CD4-positive, alpha-beta memory T cell (primary cell): Measurements from ENCODE around the gene CMIP. TPM values are rescaled to one million over a fixed set of nuclear protein-coding genes. Genes with fewer than 3 reads are reported as not detected.

Experiments
- CTCF ChIA-PET: fragments of 350-600 bp; sonication (Branson Sonifier 250); formaldehyde crosslinking; loops from one replicate; lab custom pipeline; 2021; ENCODE audit warnings: inconsistent platforms; ENCODE audit not compliant: partially characterized antibody; lab: Charles Lee
- POLR2A ChIA-PET: fragments of 350-600 bp; sonication (Branson Sonifier 250); formaldehyde crosslinking; loops from one replicate; lab custom pipeline; 2021; ENCODE audit not compliant: partially characterized antibody; lab: Charles Lee
- DNase-seq, 5 donors: peaks; one replicate each; pipeline versions ENCODE4 v3.0.0 to v3.0.0-alpha.2; 2020 to 2022; ENCODE audit warnings: mixed read lengths in 1 of 5
- H3K27ac ChIP-seq: one replicate; pipeline ENCODE4 v1.7.0; 2013; ENCODE audit warnings: low read depth, low read length
- H3K27me3 ChIP-seq: 2 replicates; pipeline ENCODE4 v1.7.0; 2013; ENCODE audit warnings: mild to moderate bottlenecking, low read length, moderate library complexity; ENCODE audit not compliant: insufficient read depth
- H3K36me3 ChIP-seq: 2 replicates; pipeline ENCODE4 v1.7.0; 2013; ENCODE audit warnings: mild to moderate bottlenecking, low read length, moderate library complexity; ENCODE audit not compliant: insufficient read depth
- H3K4me1 ChIP-seq: 2 replicates; pipeline ENCODE4 v1.7.0; 2013; ENCODE audit warnings: mild to moderate bottlenecking, low read length, moderate library complexity; ENCODE audit not compliant: insufficient read depth
- H3K4me3 ChIP-seq, 2 donors: one replicate each; pipeline ENCODE4 v1.7.0; 2013; ENCODE audit warnings: low read length in 2 of 2, mild to moderate bottlenecking in 1 of 2
- H3K9me3 ChIP-seq, 2 donors: one replicate each; pipeline ENCODE4 v1.7.0; 2013; ENCODE audit warnings: low read length in 2 of 2, control low read depth in 1 of 2; ENCODE audit not compliant: control insufficient read depth in 1 of 2
- H3K27ac Mint-ChIP-seq, 7 donors: one replicate each; pipeline ENCODE4 v1.8.0; 2020 to 2021; ENCODE audit warnings: mixed read lengths in 7 of 7, mild to moderate bottlenecking in 6 of 7, inconsistent platforms in 3 of 7, moderate library complexity in 3 of 7
- H3K27me3 Mint-ChIP-seq, 2 donors: one replicate each; pipeline ENCODE4 v1.8.0; 2020 to 2021; ENCODE audit warnings: mixed read lengths in 2 of 2
- H3K36me3 Mint-ChIP-seq, 2 donors: one replicate each; pipeline ENCODE4 v1.8.0; 2020 to 2021; ENCODE audit warnings: mixed read lengths in 2 of 2, inconsistent platforms in 1 of 2, mild to moderate bottlenecking in 1 of 2
- H3K4me1 Mint-ChIP-seq, 4 donors: one replicate each; pipeline ENCODE4 v1.8.0; 2020 to 2021; ENCODE audit warnings: mixed read lengths in 4 of 4, mild to moderate bottlenecking in 1 of 4
- H3K4me3 Mint-ChIP-seq, 8 donors: one replicate each; pipeline ENCODE4 v1.8.0; 2020 to 2021; ENCODE audit warnings: mixed read lengths in 8 of 8, mild to moderate bottlenecking in 7 of 8, moderate library complexity in 6 of 8, inconsistent platforms in 3 of 8
- H3K9me3 Mint-ChIP-seq, 8 donors: one replicate each; pipeline ENCODE4 v1.8.0; 2020 to 2021; ENCODE audit warnings: mixed read lengths in 8 of 8, mild to moderate bottlenecking in 5 of 8, inconsistent platforms in 3 of 8, moderate library complexity in 1 of 8
- intact Hi-C: fragments of 100-400 bp; cut with micrococcal nuclease; formaldehyde crosslinking; loops from one replicate; pipeline ENCODE4 v1.15.1; 2023
- polyA plus RNA-seq, 2 donors: library from polyadenylated mRNA; unstranded; fragments of 300-500 nt; fragmentation: Illumina TruSeq; gene quantifications; one replicate each; pipeline ENCODE4 v1.2.3, GENCODE V29; 2021
- total RNA-seq, 2 experiments: library from RNA; stranded (reverse); gene quantifications; one replicate each; pipeline ENCODE4 v1.2.3, GENCODE V29; 2021

CMIP gene
- total and polyA plus RNA-seq, 4 experiments from 2014 or later = 0.84 to 36.4 (median 33.2) TPM; not detected in 1

DNA sequence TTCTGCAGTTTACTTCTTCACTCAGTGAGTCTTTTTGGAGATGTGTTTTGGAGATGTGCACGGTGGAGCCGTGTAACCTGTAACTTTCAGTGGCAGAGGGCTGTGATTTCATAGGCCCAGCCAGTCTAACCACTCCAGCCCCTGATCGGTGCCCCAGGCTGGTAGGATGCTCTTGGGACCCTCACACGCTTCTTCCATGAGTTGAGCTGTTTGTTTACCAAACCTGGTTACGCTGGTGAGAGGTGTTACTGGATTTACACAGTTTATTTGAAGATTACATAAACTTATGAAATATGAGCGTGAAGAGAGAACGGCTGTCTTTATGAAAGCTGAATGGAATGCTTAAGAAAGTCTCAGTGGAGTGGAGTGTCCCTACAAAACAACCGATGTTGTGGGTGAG is 96.7 kb downstream of the CMIP start:
- ChIA-PET POLR2A (no interaction called here), CTCF (no interaction called here)
- H3K4me3 Mint-ChIP-seq = no peak overlapping the region
- H3K27ac ChIP-seq = no peak overlapping the region
- intact Hi-C loops = no loop called here
- H3K27ac Mint-ChIP-seq = no peak overlapping the region
- H3K4me1 ChIP-seq = peaks cover 13% of the 10 kb centered on the region
- no peak for DNase-seq
- no peak overlapping the region for H3K4me3 ChIP-seq
- peaks cover 19 to 54% (median 34%) of the 10 kb centered on the region in 4 donors for H3K4me1 Mint-ChIP-seq
- no peaks in the 10 kb centered on the region for H3K27me3 Mint-ChIP-seq
- H3K9me3 ChIP-seq = no peaks in the 10 kb centered on the region
- no peaks in the 10 kb centered on the region for H3K36me3 ChIP-seq
- H3K27me3 ChIP-seq = no peaks in the 10 kb centered on the region
- peaks cover 0 to 4% of the 10 kb centered on the region in 2 donors for H3K36me3 Mint-ChIP-seq
- peaks cover 0 to 2% (median 0%) of the 10 kb centered on the region in 8 donors for H3K9me3 Mint-ChIP-seq

DNA sequence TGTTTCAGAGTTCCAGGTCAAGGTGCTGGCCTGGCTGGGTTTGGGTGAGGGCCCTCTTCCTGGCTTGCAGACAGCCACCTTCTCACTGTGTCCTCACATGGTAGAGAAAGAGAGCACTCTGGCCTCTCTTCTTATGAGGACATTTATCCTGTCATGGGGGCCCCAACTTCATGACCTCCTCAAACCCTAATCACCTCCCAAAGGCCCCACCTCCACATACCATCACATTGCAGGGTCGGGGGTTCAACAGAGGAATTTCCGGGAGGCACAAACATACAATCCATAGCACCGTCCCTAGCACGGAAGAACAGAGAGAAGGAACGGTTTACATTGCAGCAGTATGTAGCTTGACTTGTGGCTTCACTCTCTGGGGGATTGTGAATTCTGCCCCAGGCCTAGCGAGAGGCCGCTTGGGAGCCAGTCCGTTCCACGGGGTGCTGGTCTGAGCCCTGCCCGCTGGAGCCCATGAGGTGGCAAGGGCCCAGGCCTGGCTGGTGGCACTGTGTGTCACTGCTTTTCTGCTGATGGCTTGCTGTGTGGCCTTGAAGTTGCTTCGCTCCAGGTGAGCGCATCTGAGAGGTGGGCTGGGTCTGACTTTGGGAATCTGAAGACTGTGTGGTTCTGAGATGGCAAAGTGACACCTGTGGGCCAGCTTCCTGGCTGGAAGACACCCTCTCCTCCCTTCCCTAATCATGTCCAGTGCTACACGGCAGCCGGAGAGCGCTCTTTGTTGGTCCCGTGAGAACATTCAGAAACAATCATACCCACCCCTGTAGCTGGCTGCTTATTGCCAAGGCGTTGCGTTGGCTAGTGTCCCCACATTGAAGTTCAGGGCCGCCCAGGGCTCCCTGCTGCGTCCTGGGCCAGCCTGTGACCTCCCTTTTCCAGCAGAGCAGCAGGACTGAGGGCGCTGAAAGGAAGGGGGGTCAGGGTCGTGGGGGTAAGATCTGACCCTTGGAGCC is 98.3 kb downstream of the CMIP start:
- Mint-ChIP-seq H3K27ac (peak overlapping the region in 3 of 7 donors; percentile 16 to 50 (median 29)), H3K4me1 (peaks cover 20 to 62% (median 40%) of the 10 kb centered on the region in 4 donors), H3K27me3 (no peaks in the 10 kb centered on the region), H3K36me3 (peaks cover 0 to 4% of the 10 kb centered on the region in 2 donors), H3K9me3 (peaks cover 0 to 2% (median 0%) of the 10 kb centered on the region in 8 donors), H3K4me3 (no peak overlapping the region)
- no peaks in the 10 kb centered on the region for H3K9me3 ChIP-seq
- DNase-seq = no peak
- no peaks in the 10 kb centered on the region for H3K36me3 ChIP-seq
- H3K27ac ChIP-seq = no peak overlapping the region
- no peak overlapping the region for H3K4me3 ChIP-seq
- H3K27me3 ChIP-seq = no peaks in the 10 kb centered on the region
- H3K4me1 ChIP-seq = peaks cover 13% of the 10 kb centered on the region
- CTCF ChIA-PET = no interaction called here
- intact Hi-C loops = no loop called here
- POLR2A ChIA-PET = no interaction called here

DNA sequence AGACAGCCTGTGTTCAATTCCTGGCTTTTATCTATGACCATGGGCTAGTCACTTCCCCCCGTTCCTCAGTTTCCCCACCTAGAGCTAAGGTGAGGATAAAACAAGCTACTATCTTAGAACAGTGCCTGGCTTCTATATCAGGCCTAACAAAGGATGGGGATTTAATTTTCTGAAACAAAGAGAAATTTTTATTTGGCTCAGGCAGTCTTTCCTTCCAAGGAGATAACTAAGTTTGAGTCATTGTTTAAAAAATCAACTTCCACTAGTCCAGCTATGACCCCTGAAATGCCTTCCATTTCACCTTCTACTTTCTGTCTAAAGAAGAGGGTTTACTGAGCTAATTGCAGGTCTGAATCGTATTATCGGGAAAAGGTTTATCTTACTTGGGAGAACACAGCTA is 99.0 kb downstream of the CMIP start:
- H3K27me3 Mint-ChIP-seq = no peaks in the 10 kb centered on the region
- no peak overlapping the region for H3K27ac ChIP-seq
- H3K36me3 Mint-ChIP-seq = peaks cover 0 to 4% of the 10 kb centered on the region in 2 donors
- H3K27me3 ChIP-seq = no peaks in the 10 kb centered on the region
- intact Hi-C loops = no loop called here
- H3K9me3 ChIP-seq = no peaks in the 10 kb centered on the region
- no peaks in the 10 kb centered on the region for H3K36me3 ChIP-seq
- peaks cover 0 to 2% (median 0%) of the 10 kb centered on the region in 8 donors for H3K9me3 Mint-ChIP-seq
- H3K4me3 Mint-ChIP-seq = no peak overlapping the region
- no peak for DNase-seq
- peaks cover 18 to 59% (median 38%) of the 10 kb centered on the region in 4 donors for H3K4me1 Mint-ChIP-seq
- CTCF ChIA-PET = no interaction called here
- H3K4me1 ChIP-seq = peaks cover 13% of the 10 kb centered on the region
- peak overlapping the region in 4 of 7 donors; percentile 10 to 66 (median 45) for H3K27ac Mint-ChIP-seq
- POLR2A ChIA-PET = no interaction called here
- H3K4me3 ChIP-seq = no peak overlapping the region

DNA sequence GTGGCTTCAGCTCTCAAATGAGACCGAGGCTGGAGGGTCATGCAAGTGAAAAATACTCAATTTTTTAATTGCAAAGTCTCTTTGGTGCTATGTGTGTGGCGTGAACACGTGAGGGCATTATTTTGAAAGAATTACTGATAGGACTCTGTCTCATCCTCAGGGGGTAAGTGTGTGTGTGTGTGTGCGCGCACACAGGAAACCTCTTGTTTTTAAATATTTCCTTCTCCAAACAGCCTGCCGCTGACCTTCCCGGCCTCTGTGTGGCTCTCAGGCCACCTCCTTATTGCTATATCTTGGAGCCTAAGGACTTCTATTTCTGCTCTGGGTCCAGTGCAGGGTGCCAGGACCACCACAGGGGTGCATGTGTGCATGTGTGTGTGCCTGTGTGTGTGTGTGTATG is 99.7 kb downstream of the CMIP start:
- Mint-ChIP-seq H3K4me1 (peaks cover 18 to 54% (median 38%) of the 10 kb centered on the region in 4 donors), H3K4me3 (peak overlapping the region in 1 of 8 donors; percentile 53), H3K36me3 (peaks cover 0 to 4% of the 10 kb centered on the region in 2 donors), H3K9me3 (peaks cover 0 to 2% (median 0%) of the 10 kb centered on the region in 8 donors), H3K27me3 (no peaks in the 10 kb centered on the region), H3K27ac (peak overlapping the region in 5 of 7 donors; percentile 5 to 62 (median 38))
- Histone ChIP-seq H3K27me3 (no peaks in the 10 kb centered on the region), H3K4me1 (peaks cover 13% of the 10 kb centered on the region), H3K36me3 (no peaks in the 10 kb centered on the region), H3K9me3 (no peaks in the 10 kb centered on the region), H3K4me3 (no peak overlapping the region), H3K27ac (no peak overlapping the region)
- CTCF ChIA-PET = no interaction called here
- DNase-seq = no peak
- POLR2A ChIA-PET = no interaction called here
- intact Hi-C loops = no loop called here

DNA sequence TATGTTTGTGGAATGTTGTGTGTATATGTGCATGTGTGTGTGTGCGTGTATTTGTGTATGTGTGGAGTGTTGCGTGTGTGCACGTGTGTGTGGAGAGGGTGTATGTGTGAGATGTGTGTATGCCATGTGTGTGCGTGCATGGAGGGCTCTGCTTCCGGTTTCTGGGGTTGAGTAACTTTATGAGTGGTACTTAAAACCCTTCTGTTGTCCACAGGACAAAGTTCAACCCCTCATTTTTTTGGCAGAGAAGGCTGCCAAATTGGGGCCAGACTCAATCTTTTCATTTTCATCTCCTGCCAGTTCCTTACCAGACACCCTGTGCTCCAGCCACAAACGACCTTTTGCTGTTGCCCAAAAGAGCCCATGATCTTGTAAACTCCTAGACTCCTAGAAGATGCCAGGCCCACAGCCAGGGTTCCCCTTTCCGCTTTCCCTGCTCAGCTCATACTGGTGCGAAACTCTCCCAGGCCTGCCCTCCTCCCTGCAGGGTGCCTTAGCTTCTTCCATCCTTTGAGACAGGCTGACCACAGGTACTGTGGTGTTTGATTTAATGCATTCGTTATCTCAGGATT is 100.2 kb downstream of the CMIP start:
- H3K36me3 Mint-ChIP-seq = peaks cover 0 to 4% of the 10 kb centered on the region in 2 donors
- intact Hi-C loops = no loop called here
- POLR2A ChIA-PET = no interaction called here

DNA sequence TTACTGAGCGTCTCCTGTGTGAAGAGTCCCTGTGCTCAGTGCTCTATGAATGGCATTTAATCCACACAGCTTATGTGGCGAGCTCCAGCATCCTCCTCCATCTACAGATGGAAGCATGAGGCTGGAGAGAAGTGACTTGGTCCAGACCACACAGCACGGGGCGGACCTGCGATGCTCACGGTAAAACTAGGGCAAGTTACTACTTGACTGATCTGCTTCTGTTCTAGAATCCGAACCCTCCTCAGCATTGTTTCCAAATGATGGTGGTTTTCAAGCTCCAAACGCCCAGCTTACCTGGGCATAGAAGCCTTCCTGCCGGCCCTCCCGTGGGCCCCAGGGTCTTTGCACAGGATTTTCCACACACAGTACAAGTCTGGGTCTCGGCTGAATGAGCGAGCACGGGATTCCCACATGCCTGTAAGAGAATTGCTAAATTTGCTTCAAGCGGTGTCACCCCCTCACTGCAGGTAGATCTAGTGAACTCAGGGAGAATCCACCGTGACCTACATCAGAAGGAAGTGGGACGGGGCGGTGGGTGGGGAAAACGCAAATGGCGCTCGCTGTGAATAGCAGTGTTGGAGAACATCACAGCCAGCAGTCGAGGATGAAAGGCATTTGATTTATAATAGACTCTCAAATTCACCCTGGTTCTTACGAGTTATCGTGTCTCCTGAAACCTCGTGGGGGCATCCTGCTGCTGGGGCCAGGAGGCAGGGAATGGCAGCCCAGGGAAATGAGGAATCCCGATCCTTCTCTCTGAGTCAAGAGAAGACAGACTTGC is 101.1 kb downstream of the CMIP start:
- Mint-ChIP-seq H3K4me1 (peaks cover 22 to 62% (median 41%) of the 10 kb centered on the region in 4 donors), H3K4me3 (peak overlapping the region in 3 of 8 donors; percentile 15 to 50 (median 32)), H3K27me3 (no peaks in the 10 kb centered on the region), H3K36me3 (peaks cover 0 to 6% of the 10 kb centered on the region in 2 donors), H3K27ac (peak overlapping the region in 5 of 7 donors; percentile 55 to 84 (median 77)), H3K9me3 (peaks cover 0 to 2% (median 0%) of the 10 kb centered on the region in 8 donors)
- DNase-seq = peak in 1 of 5 donors; percentile 33
- Histone ChIP-seq H3K27me3 (no peaks in the 10 kb centered on the region), H3K27ac (no peak overlapping the region), H3K4me3 (no peak overlapping the region), H3K4me1 (peaks cover 15% of the 10 kb centered on the region), H3K9me3 (no peaks in the 10 kb centered on the region), H3K36me3 (no peaks in the 10 kb centered on the region)
- ChIA-PET CTCF (no interaction called here), POLR2A (no interaction called here)
- intact Hi-C loops = no loop called here

More for the DNA sequence above, 100.2 kb downstream of the CMIP start:
- Histone ChIP-seq H3K36me3 (no peaks in the 10 kb centered on the region), H3K9me3 (no peaks in the 10 kb centered on the region), H3K4me1 (peaks cover 13% of the 10 kb centered on the region), H3K27me3 (no peaks in the 10 kb centered on the region), H3K27ac (no peak overlapping the region), H3K4me3 (no peak overlapping the region)
- H3K27ac Mint-ChIP-seq = peak overlapping the region in 6 of 7 donors; percentile 5 to 67 (median 52)
- CTCF ChIA-PET = no interaction called here
- peaks cover 0 to 2% (median 0%) of the 10 kb centered on the region in 8 donors for H3K9me3 Mint-ChIP-seq
- H3K4me1 Mint-ChIP-seq = peaks cover 19 to 53% (median 38%) of the 10 kb centered on the region in 4 donors
- H3K4me3 Mint-ChIP-seq = peak overlapping the region in 1 of 8 donors; percentile 53
- H3K27me3 Mint-ChIP-seq = no peaks in the 10 kb centered on the region
- DNase-seq = no peak
